Measurements from ENCODE around the gene MMEL1. TPM values are rescaled to one million over a fixed set of nuclear protein-coding genes. Genes with fewer than 3 reads are reported as not detected.
"Not testable (repeated sequence)": the region's sequence is repeated elsewhere in the genome, so short reads cannot be mapped to it uniquely, and the experiment has no call there.

Gene MMEL1
- total RNA-seq, 1 donor from 2014 or later: 7.3 TPM

GRCh38 chr1:2582391-2582790 lies 50.4 kb downstream of the MMEL1 start:
- DNase-seq (ENCODE audit: low spot score in 2 of 2) (no peak), FAIRE-seq (no peak)

- FAIRE-seq: no peak
- DNase-seq (ENCODE audit: low spot score in 2 of 2): no peak
These were observed 52.1 kb downstream of the MMEL1 start for GRCh38 chr1:2580691-2581090.

DNA sequence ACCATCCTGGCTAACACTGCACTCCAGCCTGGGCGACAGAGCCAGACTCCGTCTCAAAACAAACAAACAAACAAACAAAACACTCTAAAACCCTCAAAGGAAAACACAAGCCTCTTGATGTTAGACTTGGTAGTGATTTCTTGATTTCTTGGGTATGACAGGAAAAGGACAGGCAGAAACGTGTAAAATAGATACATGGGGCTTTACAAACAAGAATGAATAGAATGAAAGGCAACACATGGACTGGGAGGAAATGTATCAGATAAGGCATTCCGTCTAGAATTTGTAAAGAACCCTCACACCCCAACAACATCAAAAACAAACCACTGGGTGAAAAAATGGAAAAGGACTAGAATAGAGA lies 54.1 kb downstream of the MMEL1 start:
- DNase-seq (ENCODE audit: low spot score in 2 of 2): no peak
- no peak for FAIRE-seq

DNA sequence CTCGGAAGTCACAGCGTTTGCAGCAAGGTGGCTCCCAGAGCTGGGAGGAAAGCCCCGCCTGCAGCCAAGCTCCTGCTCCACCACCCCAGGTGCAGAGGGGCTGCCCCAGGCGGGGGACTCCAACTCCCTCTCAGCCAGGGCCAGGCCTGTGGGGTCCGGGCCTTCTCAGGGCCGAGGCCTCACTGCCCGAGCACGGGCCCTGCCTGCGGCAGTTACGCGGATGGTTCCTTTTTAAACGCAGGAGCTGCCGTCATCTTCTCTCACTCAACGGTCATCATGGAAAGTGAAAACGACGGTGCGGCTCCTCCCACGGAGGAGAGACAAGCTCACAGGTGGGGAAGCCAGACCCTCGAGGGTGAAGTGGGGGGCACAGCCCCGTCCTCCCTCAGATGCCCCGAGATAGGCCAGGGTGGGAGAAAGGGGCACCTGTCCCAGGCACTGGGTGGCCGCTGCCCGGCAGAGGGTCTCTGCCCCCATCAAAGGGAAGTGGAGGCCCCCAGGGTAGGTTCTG lies 55.2 kb downstream of the MMEL1 start:
- FAIRE-seq; DNase-seq (ENCODE audit: low spot score in 2 of 2): not testable (repeated sequence)

DNA sequence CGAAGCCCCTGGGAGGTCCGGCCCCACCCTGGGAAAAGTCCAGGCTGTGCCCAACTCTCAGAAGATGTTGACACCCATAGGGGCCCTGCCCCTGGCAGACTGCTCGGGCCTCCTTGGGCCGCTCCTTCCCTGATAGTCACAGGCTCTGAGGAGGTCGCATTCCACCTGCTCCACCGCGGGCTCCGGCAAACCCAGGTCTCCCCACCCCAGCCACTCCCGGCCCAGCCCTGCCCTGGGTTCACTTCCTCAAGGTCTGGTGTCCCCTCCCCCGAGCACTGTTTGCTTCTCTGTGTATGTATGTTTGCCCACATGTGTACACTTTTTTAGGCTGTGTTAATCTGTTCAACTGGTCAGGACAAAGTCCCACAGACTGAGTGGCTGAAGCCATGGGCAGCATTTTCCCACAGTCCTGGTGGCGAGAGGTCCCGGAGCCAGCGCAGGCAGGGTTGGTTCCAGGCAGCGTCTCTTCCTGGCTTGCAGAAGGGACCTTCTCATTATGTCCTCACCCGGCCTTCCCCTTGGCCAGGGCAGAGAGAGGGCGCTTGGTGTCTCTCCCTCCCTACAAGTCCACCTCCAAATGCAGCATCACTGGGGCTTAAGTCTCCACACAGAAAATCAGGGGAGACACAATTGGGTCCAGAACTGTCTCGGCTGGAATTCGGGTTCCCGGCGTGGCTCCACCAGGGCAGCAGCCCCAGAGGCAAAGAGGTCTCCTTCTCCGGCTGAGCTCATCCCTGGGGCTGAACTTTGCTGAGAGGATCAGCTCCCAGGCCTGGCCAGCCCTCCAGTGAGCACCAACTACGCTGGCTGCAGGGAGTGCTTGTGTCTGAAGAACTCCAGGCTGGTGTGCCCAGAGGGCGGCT lies 56.8 kb downstream of the MMEL1 start:
- DNase-seq (ENCODE audit: low spot score in 2 of 2) (no peak), FAIRE-seq (no peak)

DNA sequence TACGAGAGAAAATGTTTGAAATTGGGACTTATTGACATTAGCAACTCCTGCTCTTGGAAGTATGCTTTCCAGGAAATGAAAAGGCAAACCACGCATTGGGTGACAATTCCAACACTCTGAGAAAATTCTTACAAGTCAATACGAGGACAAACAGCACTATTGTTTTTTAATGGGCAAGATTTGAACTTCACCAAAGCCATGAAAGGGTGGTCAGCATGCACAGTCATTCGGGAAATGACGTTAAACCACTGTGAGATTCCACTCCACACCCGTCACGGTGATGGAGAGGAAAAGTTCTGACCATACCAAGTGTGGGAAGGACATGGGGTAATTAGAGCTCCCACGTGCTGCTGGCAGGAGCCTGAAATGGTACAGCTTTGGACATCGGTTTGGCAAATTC lies 58.5 kb downstream of the MMEL1 start:
- FAIRE-seq (no peak), DNase-seq (ENCODE audit: low spot score in 2 of 2) (no peak)

GRCh38 chr1:2573250-2573920 lies 59.4 kb downstream of the MMEL1 start:
- FAIRE-seq: no peak
- no peak for DNase-seq (ENCODE audit: low spot score in 2 of 2)

DNA sequence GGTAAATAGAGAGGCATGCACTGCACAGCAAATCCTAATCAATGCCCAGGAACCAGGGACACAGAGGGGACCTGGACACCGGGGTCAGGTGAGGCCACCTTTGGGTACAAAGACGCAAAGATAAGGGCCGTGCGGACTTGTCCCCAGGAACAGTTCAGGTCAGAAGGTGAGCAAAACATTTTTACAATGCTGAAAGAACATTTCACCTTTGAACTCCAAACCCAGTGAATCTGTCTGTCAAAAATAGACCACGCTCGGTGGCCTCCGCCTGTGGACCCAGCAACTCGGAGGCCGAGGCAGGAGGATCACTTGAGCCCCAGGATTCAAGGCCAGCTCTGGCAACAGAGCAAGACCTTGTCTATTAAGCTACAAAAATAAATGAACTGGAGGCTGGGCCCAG lies 61.5 kb downstream of the MMEL1 start:
- no peak for FAIRE-seq

DNA sequence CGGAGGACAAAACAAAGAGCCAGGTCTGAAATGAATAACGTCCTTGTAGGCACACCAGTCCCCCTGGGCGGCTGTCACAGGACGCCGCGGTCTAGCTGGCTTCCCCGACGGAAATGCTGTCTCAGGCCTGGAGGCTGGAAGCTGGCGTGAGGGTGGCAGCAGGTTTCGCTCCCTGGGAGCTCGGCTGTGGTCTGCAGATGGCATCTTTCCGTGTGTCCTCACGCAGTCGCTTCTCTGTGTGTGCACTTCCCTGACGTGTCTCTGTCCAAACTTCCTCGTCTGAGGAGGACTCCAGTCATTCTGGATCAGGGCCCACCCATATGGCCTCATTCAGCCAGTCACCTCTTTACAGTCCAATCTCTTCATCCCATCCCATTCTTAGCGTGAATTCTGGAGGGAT lies 62.5 kb downstream of the MMEL1 start:
- FAIRE-seq (no peak), DNase-seq (ENCODE audit: low spot score in 2 of 2) (no peak)

More for the DNA sequence above, 61.5 kb downstream of the MMEL1 start:
- no peak for DNase-seq (ENCODE audit: low spot score in 2 of 2)

DNA sequence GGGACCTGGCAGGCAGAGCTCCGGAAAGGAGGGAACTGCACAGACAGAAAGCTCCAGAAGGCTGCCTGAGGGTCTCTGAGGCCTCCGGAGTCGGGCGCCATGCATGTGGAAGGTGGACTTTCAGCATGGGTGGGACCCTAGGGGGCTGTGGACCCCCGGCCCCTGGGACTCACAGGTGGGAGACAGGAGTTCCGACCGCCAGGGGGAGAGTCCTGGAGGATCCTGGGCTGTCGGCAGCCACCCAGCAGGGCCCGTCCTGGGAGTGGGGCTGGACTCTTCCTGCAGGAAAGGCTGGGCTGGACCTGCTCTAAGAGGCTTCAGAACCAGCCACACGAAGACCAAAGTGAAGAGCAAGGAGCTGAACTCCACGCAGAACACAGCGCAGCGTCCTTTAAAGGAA lies 63.1 kb downstream of the MMEL1 start:
- DNase-seq (ENCODE audit: low spot score in 2 of 2); FAIRE-seq: not testable (repeated sequence)

DNA sequence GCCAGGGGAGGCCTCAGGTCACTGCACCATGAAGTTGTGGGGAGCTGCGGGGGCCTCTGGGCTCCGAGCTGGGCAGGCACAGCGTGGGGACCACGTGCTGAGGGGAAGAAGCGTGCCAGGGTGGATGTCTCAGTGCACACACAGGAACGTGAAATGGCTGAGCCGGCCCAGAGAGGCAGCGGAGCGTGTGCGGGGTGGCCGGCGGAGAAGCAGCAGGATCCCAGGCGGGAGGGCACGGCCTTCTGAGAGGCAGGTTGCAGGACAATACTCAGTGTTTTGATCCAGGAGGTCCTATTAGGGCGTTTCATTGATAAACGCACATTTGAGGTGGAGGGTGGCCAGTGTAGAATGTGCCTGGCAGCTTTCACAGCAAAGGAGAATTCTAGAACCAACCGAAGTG lies 63.8 kb downstream of the MMEL1 start:
- DNase-seq (ENCODE audit: low spot score in 2 of 2) (no peak), FAIRE-seq (no peak)

- FAIRE-seq; DNase-seq (ENCODE audit: low spot score in 2 of 2): not testable (repeated sequence)
These were observed 64.5 kb downstream of the MMEL1 start for GRCh38 chr1:2568187-2568816.

GRCh38 chr1:2567083-2567679 lies 65.6 kb downstream of the MMEL1 start:
- FAIRE-seq (no peak), DNase-seq (ENCODE audit: low spot score in 2 of 2) (no peak)

DNA sequence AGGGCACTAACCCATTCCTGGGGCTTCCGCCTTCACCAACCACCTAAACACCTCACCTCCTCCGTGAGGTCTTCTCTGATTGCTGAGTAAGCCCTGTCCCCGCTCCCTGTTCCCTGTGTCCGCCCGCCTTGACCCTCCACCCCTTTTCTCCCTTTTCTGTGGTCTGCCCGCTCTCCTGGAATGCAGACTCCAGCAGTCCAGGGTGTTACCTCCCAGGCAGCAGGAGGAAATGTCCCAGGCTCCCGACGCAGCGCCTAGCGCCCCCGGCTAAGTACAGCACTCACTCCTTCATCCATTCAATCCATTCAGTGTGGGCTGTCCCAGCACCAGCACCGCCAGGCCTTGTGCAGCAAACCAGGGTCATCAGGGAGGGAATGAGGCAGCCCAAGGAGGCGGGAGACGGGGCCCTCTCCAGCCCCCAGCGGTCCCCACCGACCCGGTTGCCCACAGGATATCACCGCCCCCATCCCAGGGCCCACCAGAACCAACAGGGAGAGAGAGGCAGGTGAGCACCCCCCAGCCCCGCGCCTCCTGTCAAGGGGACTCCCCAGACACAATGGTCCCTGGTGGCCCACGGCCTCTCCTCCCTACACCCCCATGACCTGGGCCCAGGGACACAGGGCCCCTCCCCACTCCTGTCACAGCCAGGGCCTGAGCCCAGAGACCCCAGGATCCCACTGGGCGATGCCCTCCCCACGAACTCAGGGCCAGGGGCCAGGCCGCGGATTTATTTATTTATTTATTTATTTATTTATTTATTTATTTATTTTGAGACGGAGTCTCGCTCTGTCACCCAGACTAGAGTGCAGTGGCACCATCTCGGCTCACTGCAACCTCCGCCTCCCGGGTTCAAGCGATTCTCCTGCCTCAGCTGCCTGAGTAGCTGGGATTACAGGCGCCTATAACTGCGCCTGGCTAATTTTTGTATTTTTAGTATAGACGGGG lies 66.4 kb downstream of the MMEL1 start:
- FAIRE-seq (no peak), DNase-seq (ENCODE audit: low spot score in 2 of 2) (no peak)

DNA sequence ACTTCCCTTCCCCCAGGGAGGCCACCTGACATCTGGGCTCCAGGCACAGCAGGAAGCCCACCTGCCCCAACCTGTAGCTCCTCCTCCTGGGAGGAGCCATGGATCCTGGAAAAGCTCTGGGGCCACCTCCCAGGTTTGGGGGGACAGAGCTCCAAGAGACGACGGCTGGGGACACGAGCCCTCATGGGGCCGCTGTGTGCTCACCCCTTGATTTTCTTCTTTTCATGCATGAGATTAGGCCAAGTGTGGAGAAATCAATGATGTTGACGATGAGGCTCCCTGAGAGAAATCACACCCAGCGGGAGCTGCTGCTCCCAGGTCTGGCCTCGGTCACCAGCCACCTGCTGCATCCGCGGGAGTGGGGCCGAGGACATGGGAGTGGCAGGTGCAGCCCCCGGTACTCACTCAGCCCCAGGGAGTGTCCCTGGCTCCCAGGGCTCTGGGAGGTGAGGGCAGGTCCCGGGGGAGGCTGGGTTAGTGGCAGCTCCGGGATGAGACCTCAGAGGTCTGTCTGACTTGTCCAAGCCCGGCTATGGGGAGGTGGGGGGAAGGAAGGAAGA lies 67.9 kb downstream of the MMEL1 start:
- DNase-seq (ENCODE audit: low spot score in 2 of 2) (no peak), FAIRE-seq (no peak)

DNA sequence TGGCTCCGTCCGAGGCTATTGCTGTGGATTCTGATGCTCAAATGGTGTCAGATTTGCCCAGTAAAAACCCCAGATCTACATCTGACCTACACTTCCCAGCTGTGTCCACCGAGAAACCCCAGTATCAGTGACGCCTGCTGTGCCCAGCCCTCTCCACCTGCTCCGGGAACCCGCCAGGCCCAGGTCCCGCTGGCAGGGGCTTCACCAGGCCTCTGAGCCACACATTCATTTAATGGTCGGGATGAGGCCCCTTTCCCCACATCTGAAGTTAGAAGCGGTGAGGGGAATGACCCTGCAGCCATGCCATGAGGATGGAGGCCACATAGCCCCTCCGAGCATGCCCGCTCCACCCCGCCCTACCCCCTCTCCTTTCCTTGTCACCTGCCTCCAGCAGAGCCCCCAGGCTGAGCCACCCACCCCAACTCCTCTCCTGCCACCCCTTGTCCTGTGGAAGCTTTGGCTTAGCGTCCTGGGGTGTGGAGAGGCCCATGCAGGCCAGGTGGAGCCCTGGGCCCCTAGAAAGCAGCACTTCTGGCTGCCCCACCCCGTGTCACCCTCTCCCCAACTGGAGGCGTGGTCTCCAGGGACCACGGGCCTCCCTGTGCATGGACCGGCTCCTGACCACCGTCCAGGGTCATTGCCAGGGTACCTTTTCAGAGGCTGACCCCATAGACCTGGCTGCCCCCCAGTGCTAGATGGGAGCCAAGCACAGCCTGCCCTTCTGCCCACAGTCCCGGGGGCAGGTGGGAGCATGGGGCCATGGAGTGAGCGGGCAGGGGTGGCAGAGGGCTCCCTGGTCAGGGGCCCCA lies 68.6 kb downstream of the MMEL1 start:
- no peak for FAIRE-seq
- DNase-seq (ENCODE audit: low spot score in 2 of 2): no peak

DNA sequence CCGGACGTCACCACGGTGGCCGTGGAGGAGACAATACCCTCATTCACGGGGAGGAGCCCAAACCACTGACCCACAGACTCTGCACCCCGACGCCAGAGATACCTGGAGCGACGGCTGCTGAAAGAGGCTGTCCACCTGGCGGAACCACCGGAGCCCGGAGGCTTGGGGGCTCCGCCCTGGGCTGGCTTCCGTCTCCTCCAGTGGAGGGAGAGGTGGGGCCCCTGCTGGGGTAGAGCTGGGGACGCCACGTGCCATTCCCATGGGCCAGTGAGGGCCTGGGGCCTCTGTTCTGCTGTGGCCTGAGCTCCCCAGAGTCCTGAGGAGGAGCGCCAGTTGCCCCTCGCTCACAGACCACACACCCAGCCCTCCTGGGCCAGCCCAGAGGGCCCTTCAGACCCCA lies 69.6 kb downstream of the MMEL1 start:
- no peak for FAIRE-seq
- DNase-seq (ENCODE audit: low spot score in 2 of 2): no peak
